HepG2 (cell line): ENCODE measurements around the gene NDC1. TPM values are rescaled to one million over a fixed set of nuclear protein-coding genes. Genes with fewer than 3 reads are reported as not detected.

Source experiments
- HHEX ChIP-seq: IDR thresholded peaks from 2 replicates; pipeline ENCODE4 v1.6.1; 2016; ENCODE audit warnings: control low read depth
- HNRNPUL1 ChIP-seq: fragments of 200-400 bp; formaldehyde crosslinking; IDR thresholded peaks from 2 replicates; pipeline ENCODE4 v1.6.1; 2017; ENCODE audit warnings: low read depth, mild to moderate bottlenecking, low read length, moderate library complexity
- MEIS2 ChIP-seq: sonication (generic); formaldehyde crosslinking; IDR thresholded peaks from 2 replicates; pipeline ENCODE4 v1.9.0; 2021; ENCODE audit warnings: mild to moderate bottlenecking, missing genetic modification reagents
- PTBP1 ChIP-seq: fragments of 200-400 bp; formaldehyde crosslinking; IDR thresholded peaks from 2 replicates; pipeline ENCODE4 v1.6.1; 2018; ENCODE audit warnings: low read length, low read depth; ENCODE audit not compliant: poor library complexity, severe bottlenecking
- SNRNP70 ChIP-seq: fragments of 200-400 bp; formaldehyde crosslinking; IDR thresholded peaks from 2 replicates; pipeline ENCODE4 v1.6.1; 2017; ENCODE audit warnings: mild to moderate bottlenecking, low read depth, low read length, moderate library complexity
- SP5 ChIP-seq: IDR thresholded peaks from 2 replicates; pipeline ENCODE4 v1.6.1; 2016; ENCODE audit warnings: low read depth, borderline replicate concordance
- TSC22D2 ChIP-seq: sonication (generic); formaldehyde crosslinking; IDR thresholded peaks from 2 replicates; pipeline ENCODE4 v1.5.1; 2020; ENCODE audit warnings: missing genetic modification reagents, mild to moderate bottlenecking, borderline replicate concordance
- XBP1 ChIP-seq: sonication (generic); formaldehyde crosslinking; IDR thresholded peaks from 2 replicates; pipeline ENCODE4 v1.5.0; 2020; ENCODE audit warnings: missing genetic modification reagents
- ZFP36L2 ChIP-seq: sonication (generic); formaldehyde crosslinking; IDR thresholded peaks from 2 replicates; pipeline ENCODE4 v1.4.0; 2020; ENCODE audit warnings: missing genetic modification reagents
- ZNF225 ChIP-seq: sonication (generic); formaldehyde crosslinking; IDR thresholded peaks from 2 replicates; pipeline ENCODE4 v1.4.0; 2020; ENCODE audit warnings: mild to moderate bottlenecking, missing genetic modification reagents
- ZNF484 ChIP-seq: sonication (generic); formaldehyde crosslinking; IDR thresholded peaks from 2 replicates; pipeline ENCODE4 v1.5.1; 2020; ENCODE audit warnings: mild to moderate bottlenecking, low read depth, missing genetic modification reagents, borderline replicate concordance
- ZNF572 ChIP-seq: sonication (generic); formaldehyde crosslinking; IDR thresholded peaks from 2 replicates; pipeline ENCODE4 v1.5.1; 2020; ENCODE audit warnings: mild to moderate bottlenecking, missing genetic modification reagents
- ZNF75D ChIP-seq: sonication (generic); formaldehyde crosslinking; IDR thresholded peaks from 2 replicates; pipeline ENCODE4 v1.8.1; 2023; ENCODE audit warnings: missing genetic modification reagents, mild to moderate bottlenecking, borderline replicate concordance
- ZNF83 ChIP-seq: sonication (generic); formaldehyde crosslinking; IDR thresholded peaks from 2 replicates; pipeline ENCODE4 v1.4.0; 2020; ENCODE audit warnings: missing genetic modification reagents, mild to moderate bottlenecking, borderline replicate concordance
- ZNF878 ChIP-seq: sonication (generic); formaldehyde crosslinking; IDR thresholded peaks from 2 replicates; pipeline ENCODE4 v1.8.1; 2023; ENCODE audit warnings: mild to moderate bottlenecking, missing genetic modification reagents, moderate library complexity
- polyA plus RNA-seq, 8 experiments: library from polyadenylated mRNA; depleted of rRNA in 3 of 8; stranded (reverse) in 7 of 8; unstranded in 1 of 8; fragments of >200 nt; fragmentation: Illumina TruSeq in 4 of 8; extraction: Trizol in 4 of 8; gene quantifications; 2 replicates each; pipeline versions ENCODE4 v1.2.1 to v1.2.3, GENCODE V29; 2011 to 2016; ENCODE audit warnings: low read depth in 4 of 8, missing spikeins in 1 of 8, mixed read lengths in 1 of 8; ENCODE audit not compliant: insufficient read depth in 1 of 8
- total RNA-seq, 5 experiments: library from RNA; depleted of rRNA; stranded (reverse); fragments of >200 nt; fragmentation: Illumina TruSeq; extraction: Trizol; gene quantifications; 2 replicates each; pipeline ENCODE4 v1.2.3, GENCODE V29; 2016; ENCODE audit warnings: low read depth in 1 of 5
- TF ChIP-seq, protein P1 (sequence below): sonication (generic); formaldehyde crosslinking; IDR thresholded peaks from 2 replicates; pipeline ENCODE4 v1.4.0; 2020; ENCODE audit warnings: missing genetic modification reagents
- TF ChIP-seq, protein P2 (sequence below): fragments of 450-650 bp; IDR thresholded peaks from 2 replicates; pipeline ENCODE4 v1.6.1; 2017; ENCODE audit warnings: mild to moderate bottlenecking
- TF ChIP-seq, protein P3 (sequence below): sonication (generic); formaldehyde crosslinking; IDR thresholded peaks from 2 replicates; pipeline ENCODE4 v1.8.1; 2023; ENCODE audit warnings: missing genetic modification reagents, inconsistent platforms, borderline replicate concordance
- TF ChIP-seq, protein P4 (sequence below): sonication (generic); formaldehyde crosslinking; conservative IDR thresholded peaks from 2 replicates; pipeline ENCODE4 v1.4.0; 2020; ENCODE audit warnings: missing genetic modification reagents
- TF ChIP-seq, protein P5 (sequence below): IDR thresholded peaks from 2 replicates; pipeline ENCODE4 v1.6.1; 2016; ENCODE audit warnings: missing compliant biosample characterization, missing genetic modification reagents, borderline replicate concordance
- TF ChIP-seq, protein P6 (sequence below): sonication (generic); formaldehyde crosslinking; conservative IDR thresholded peaks from 2 replicates; pipeline ENCODE4 v1.8.0; 2022; ENCODE audit warnings: low read depth, missing genetic modification reagents

Gene NDC1
- total and polyA plus RNA-seq, 2 of the 13 experiments (the other 11 are each of a cell fraction or from before 2014, with no cell fraction given) = 38.1 to 50.9 TPM

DNA sequence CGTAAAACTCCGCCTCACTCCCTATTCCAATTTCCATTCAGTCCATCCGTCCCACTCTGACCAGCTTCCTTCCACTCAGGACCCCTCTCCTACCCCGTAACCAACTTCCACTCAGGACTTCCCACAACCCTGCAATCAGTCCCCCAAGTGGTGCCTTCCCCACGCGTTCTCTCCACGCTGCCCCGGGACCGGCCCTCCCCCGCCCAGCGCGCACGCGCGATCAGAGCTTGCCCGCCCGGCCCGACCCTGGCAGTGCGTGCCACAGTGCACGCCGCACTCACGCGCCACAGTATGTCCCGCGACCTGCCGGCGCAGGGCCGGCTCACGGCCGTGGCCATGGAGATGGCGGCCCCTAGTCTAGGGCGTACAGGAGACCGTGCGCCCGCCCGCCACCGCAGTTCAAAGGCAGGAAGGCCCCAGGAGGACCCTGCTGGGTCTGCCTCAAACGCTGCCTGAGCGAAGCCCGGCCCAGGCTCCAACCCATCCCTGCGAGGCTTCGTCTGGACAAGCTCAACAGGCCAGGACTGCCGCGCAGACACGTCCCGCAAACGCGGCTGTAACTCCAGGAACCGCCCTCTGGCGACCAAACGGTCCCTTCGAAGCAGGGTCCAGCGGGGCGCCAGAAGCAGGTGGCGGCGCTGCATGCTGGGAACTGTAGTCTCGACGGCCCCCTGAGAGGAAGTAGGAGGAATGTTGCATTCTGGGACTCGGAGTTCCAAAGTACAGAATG, at the start of gene NDC1 (continued):
- TF ChIP-seq SP5 (CRISPR knock-in tag) (no peak; the same call in 1 of the 2 replicates), ZNF75D (CRISPR knock-in tag) (no peak), SNRNP70 (no peak), MEIS2 (CRISPR knock-in tag) (peak; percentile 72), ZNF225 (CRISPR knock-in tag) (peak; percentile 90), ZFP36L2 (CRISPR knock-in tag) (no peak), PTBP1 (no peak), ZNF83 (CRISPR knock-in tag) (peak; percentile 70; the same call in 1 of the 2 replicates), HNRNPUL1 (no peak), HHEX (CRISPR knock-in tag) (no peak), ZNF572 (CRISPR knock-in tag) (peak; percentile 97), ZNF878 (0 out of 2 replicates have a peak, but pooled peaks have one; percentile 67), XBP1 (no peak), ZNF484 (CRISPR knock-in tag) (no peak; the same call in 1 of the 2 replicates), TSC22D2 (CRISPR knock-in tag) (peak; percentile 78; the same call in 1 of the 2 replicates)
- TF ChIP-seq, protein P1, sequence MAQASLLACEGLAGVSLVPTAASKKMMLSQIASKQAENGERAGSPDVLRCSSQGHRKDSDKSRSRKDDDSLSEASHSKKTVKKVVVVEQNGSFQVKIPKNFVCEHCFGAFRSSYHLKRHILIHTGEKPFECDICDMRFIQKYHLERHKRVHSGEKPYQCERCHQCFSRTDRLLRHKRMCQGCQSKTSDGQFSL (CRISPR knock-in tag) = no peak; the same call in 1 of the 2 replicates
- TF ChIP-seq, protein P2, sequence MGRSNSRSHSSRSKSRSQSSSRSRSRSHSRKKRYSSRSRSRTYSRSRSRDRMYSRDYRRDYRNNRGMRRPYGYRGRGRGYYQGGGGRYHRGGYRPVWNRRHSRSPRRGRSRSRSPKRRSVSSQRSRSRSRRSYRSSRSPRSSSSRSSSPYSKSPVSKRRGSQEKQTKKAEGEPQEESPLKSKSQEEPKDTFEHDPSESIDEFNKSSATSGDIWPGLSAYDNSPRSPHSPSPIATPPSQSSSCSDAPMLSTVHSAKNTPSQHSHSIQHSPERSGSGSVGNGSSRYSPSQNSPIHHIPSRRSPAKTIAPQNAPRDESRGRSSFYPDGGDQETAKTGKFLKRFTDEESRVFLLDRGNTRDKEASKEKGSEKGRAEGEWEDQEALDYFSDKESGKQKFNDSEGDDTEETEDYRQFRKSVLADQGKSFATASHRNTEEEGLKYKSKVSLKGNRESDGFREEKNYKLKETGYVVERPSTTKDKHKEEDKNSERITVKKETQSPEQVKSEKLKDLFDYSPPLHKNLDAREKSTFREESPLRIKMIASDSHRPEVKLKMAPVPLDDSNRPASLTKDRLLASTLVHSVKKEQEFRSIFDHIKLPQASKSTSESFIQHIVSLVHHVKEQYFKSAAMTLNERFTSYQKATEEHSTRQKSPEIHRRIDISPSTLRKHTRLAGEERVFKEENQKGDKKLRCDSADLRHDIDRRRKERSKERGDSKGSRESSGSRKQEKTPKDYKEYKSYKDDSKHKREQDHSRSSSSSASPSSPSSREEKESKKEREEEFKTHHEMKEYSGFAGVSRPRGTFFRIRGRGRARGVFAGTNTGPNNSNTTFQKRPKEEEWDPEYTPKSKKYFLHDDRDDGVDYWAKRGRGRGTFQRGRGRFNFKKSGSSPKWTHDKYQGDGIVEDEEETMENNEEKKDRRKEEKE = no peak
- TF ChIP-seq, protein P3, sequence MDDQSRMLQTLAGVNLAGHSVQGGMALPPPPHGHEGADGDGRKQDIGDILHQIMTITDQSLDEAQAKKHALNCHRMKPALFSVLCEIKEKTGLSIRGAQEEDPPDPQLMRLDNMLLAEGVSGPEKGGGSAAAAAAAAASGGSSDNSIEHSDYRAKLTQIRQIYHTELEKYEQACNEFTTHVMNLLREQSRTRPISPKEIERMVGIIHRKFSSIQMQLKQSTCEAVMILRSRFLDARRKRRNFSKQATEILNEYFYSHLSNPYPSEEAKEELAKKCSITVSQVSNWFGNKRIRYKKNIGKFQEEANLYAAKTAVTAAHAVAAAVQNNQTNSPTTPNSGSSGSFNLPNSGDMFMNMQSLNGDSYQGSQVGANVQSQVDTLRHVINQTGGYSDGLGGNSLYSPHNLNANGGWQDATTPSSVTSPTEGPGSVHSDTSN = peak; percentile 84; the same call in 1 of the 2 replicates
- TF ChIP-seq, protein P4, sequence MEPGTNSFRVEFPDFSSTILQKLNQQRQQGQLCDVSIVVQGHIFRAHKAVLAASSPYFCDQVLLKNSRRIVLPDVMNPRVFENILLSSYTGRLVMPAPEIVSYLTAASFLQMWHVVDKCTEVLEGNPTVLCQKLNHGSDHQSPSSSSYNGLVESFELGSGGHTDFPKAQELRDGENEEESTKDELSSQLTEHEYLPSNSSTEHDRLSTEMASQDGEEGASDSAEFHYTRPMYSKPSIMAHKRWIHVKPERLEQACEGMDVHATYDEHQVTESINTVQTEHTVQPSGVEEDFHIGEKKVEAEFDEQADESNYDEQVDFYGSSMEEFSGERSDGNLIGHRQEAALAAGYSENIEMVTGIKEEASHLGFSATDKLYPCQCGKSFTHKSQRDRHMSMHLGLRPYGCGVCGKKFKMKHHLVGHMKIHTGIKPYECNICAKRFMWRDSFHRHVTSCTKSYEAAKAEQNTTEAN (CRISPR knock-in tag) = peak; percentile 79
- TF ChIP-seq, protein P5, sequence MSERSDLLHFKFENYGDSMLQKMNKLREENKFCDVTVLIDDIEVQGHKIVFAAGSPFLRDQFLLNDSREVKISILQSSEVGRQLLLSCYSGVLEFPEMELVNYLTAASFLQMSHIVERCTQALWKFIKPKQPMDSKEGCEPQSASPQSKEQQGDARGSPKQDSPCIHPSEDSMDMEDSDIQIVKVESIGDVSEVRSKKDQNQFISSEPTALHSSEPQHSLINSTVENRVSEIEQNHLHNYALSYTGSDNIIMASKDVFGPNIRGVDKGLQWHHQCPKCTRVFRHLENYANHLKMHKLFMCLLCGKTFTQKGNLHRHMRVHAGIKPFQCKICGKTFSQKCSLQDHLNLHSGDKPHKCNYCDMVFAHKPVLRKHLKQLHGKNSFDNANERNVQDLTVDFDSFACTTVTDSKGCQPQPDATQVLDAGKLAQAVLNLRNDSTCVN (CRISPR knock-in tag) = no peak
- TF ChIP-seq, protein P6, sequence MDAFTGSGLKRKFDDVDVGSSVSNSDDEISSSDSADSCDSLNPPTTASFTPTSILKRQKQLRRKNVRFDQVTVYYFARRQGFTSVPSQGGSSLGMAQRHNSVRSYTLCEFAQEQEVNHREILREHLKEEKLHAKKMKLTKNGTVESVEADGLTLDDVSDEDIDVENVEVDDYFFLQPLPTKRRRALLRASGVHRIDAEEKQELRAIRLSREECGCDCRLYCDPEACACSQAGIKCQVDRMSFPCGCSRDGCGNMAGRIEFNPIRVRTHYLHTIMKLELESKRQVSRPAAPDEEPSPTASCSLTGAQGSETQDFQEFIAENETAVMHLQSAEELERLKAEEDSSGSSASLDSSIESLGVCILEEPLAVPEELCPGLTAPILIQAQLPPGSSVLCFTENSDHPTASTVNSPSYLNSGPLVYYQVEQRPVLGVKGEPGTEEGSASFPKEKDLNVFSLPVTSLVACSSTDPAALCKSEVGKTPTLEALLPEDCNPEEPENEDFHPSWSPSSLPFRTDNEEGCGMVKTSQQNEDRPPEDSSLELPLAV (CRISPR knock-in tag) = no peak
